ENCODE measurements around the gene PSME1.

Gene PSME1

GRCh38 chr14:24106672-24107271 lies 29.2 kb upstream of the PSME1 start:
- WGBS, 2 experiments (ENCODE audit: insufficient coverage in 2 of 2) = no CpG with 5 or more reads among the region's 4 CpGs
- no peaks in the 10 kb centered on the region for H3K4me1 ChIP-seq (ENCODE audit: control insufficient read depth, insufficient read depth, low read length, poor library complexity, severe bottlenecking)
- no peaks in the 10 kb centered on the region for H3K9me3 ChIP-seq (ENCODE audit: control insufficient read depth, low read length)

GRCh38 chr14:24108336-24108874 lies 27.6 kb upstream of the PSME1 start:
- H3K4me1 ChIP-seq (ENCODE audit: control insufficient read depth, insufficient read depth, low read length, poor library complexity, severe bottlenecking) = no peaks in the 10 kb centered on the region
- no peak overlapping the region for H3K27ac ChIP-seq (ENCODE audit: low read depth, low read length, severe bottlenecking)
- H3K4me3 ChIP-seq (ENCODE audit: extremely low read depth, insufficient read depth, low read length, poor library complexity, severe bottlenecking) = no peak overlapping the region
- WGBS, 2 experiments (ENCODE audit: insufficient coverage in 2 of 2) = 31 to 70% methylated on average over 2 to 4 of the region's 5 CpGs
- no peaks in the 10 kb centered on the region for H3K9me3 ChIP-seq (ENCODE audit: control insufficient read depth, low read length)
- peaks cover 15% of the 10 kb centered on the region for H3K36me3 ChIP-seq (ENCODE audit: control insufficient read depth, insufficient read depth, low read length)

More at GRCh38 chr14:24106672-24107271, 29.2 kb upstream of the PSME1 start:
- no peak overlapping the region for H3K4me3 ChIP-seq (ENCODE audit: extremely low read depth, insufficient read depth, low read length, poor library complexity, severe bottlenecking)
- no peak overlapping the region for H3K27ac ChIP-seq (ENCODE audit: low read depth, low read length, severe bottlenecking)
- H3K36me3 ChIP-seq (ENCODE audit: control insufficient read depth, insufficient read depth, low read length) = peaks cover 30% of the 10 kb centered on the region

GRCh38 chr14:24110060-24110459 lies 25.9 kb upstream of the PSME1 start:
- Histone ChIP-seq H3K36me3 (ENCODE audit: control insufficient read depth, insufficient read depth, low read length) (no peaks in the 10 kb centered on the region), H3K27ac (ENCODE audit: low read depth, low read length, severe bottlenecking) (no peak overlapping the region), H3K4me1 (ENCODE audit: control insufficient read depth, insufficient read depth, low read length, poor library complexity, severe bottlenecking) (no peaks in the 10 kb centered on the region), H3K4me3 (ENCODE audit: extremely low read depth, insufficient read depth, low read length, poor library complexity, severe bottlenecking) (no peak overlapping the region), H3K9me3 (ENCODE audit: control insufficient read depth, low read length) (no peaks in the 10 kb centered on the region)
- 89 to 93% methylated on average over 5 to 6 of the region's 9 CpGs for WGBS, 2 experiments (ENCODE audit: insufficient coverage in 2 of 2)

- H3K27ac ChIP-seq (ENCODE audit: low read depth, low read length, severe bottlenecking) = no peak overlapping the region
- H3K36me3 ChIP-seq (ENCODE audit: control insufficient read depth, insufficient read depth, low read length) = no peaks in the 10 kb centered on the region
- WGBS, 2 experiments (ENCODE audit: insufficient coverage in 2 of 2) = no CpG with 5 or more reads among the region's 1 CpG
Observed at GRCh38 chr14:24110523-24110922, 25.5 kb upstream of the PSME1 start.

GRCh38 chr14:24113379-24113800 lies 22.6 kb upstream of the PSME1 start:
- 12 to 13% methylated on average over 5 to 12 of the region's 15 CpGs for WGBS, 2 experiments (ENCODE audit: insufficient coverage in 2 of 2)
- Histone ChIP-seq H3K4me1 (ENCODE audit: control insufficient read depth, insufficient read depth, low read length, poor library complexity, severe bottlenecking) (peaks cover 5% of the 10 kb centered on the region), H3K27ac (ENCODE audit: low read depth, low read length, severe bottlenecking) (peak overlapping the region; percentile 97), H3K9me3 (ENCODE audit: control insufficient read depth, low read length) (no peaks in the 10 kb centered on the region), H3K36me3 (ENCODE audit: control insufficient read depth, insufficient read depth, low read length) (peaks cover 14% of the 10 kb centered on the region), H3K4me3 (ENCODE audit: extremely low read depth, insufficient read depth, low read length, poor library complexity, severe bottlenecking) (peak overlapping the region; percentile 80)

More at GRCh38 chr14:24110523-24110922, 25.5 kb upstream of the PSME1 start:
- no peaks in the 10 kb centered on the region for H3K4me1 ChIP-seq (ENCODE audit: control insufficient read depth, insufficient read depth, low read length, poor library complexity, severe bottlenecking)
- no peaks in the 10 kb centered on the region for H3K9me3 ChIP-seq (ENCODE audit: control insufficient read depth, low read length)
- H3K4me3 ChIP-seq (ENCODE audit: extremely low read depth, insufficient read depth, low read length, poor library complexity, severe bottlenecking) = no peak overlapping the region

GRCh38 chr14:24113801-24114531 lies 22.0 kb upstream of the PSME1 start:
- Histone ChIP-seq H3K4me1 (ENCODE audit: control insufficient read depth, insufficient read depth, low read length, poor library complexity, severe bottlenecking) (peaks cover 5% of the 10 kb centered on the region), H3K27ac (ENCODE audit: low read depth, low read length, severe bottlenecking) (peak overlapping the region; percentile 97)
- 0 to 1% methylated on average over 39 to 41 of the region's 42 CpGs for WGBS, 2 experiments (ENCODE audit: insufficient coverage in 2 of 2)

GRCh38 chr14:24114532-24115421 lies 21.2 kb upstream of the PSME1 start, which contains the start of the genes DCAF11 and NRL:
DCAF11 (plus strand) TSS chr14:24114777; CDS start chr14:24115595, 818 bp downstream.
NRL (minus strand) TSS chr14:24114949; CDS start chr14:24082848, 32,101 bp downstream.
- WGBS, 2 experiments (ENCODE audit: insufficient coverage in 2 of 2) = 0% methylated on average over 28 to 51 of the region's 65 CpGs
- Histone ChIP-seq H3K4me1 (ENCODE audit: control insufficient read depth, insufficient read depth, low read length, poor library complexity, severe bottlenecking) (peaks cover 5% of the 10 kb centered on the region), H3K4me3 (ENCODE audit: extremely low read depth, insufficient read depth, low read length, poor library complexity, severe bottlenecking) (peak within 1 kb of the TSS; percentile 80), H3K9me3 (ENCODE audit: control insufficient read depth, low read length) (no peaks in the 10 kb centered on the region), H3K36me3 (ENCODE audit: control insufficient read depth, insufficient read depth, low read length) (peaks cover 28% of the 10 kb centered on the region), H3K27ac (ENCODE audit: low read depth, low read length, severe bottlenecking) (peak within 1 kb of the TSS; percentile 97)

More at GRCh38 chr14:24113801-24114531, 22.0 kb upstream of the PSME1 start:
- H3K9me3 ChIP-seq (ENCODE audit: control insufficient read depth, low read length) = no peaks in the 10 kb centered on the region
- H3K4me3 ChIP-seq (ENCODE audit: extremely low read depth, insufficient read depth, low read length, poor library complexity, severe bottlenecking) = peak overlapping the region; percentile 80
- H3K36me3 ChIP-seq (ENCODE audit: control insufficient read depth, insufficient read depth, low read length) = peaks cover 19% of the 10 kb centered on the region

GRCh38 chr14:24115422-24116127 lies 20.4 kb upstream of the PSME1 start:
- 8 to 12% methylated on average over 13 to 14 of the region's 14 CpGs for WGBS, 2 experiments (ENCODE audit: insufficient coverage in 2 of 2)
- H3K36me3 ChIP-seq (ENCODE audit: control insufficient read depth, insufficient read depth, low read length) = peaks cover 30% of the 10 kb centered on the region
- peaks cover 5% of the 10 kb centered on the region for H3K4me1 ChIP-seq (ENCODE audit: control insufficient read depth, insufficient read depth, low read length, poor library complexity, severe bottlenecking)
- peak overlapping the region; percentile 80 for H3K4me3 ChIP-seq (ENCODE audit: extremely low read depth, insufficient read depth, low read length, poor library complexity, severe bottlenecking)
- peak overlapping the region; percentile 97 for H3K27ac ChIP-seq (ENCODE audit: low read depth, low read length, severe bottlenecking)
- no peaks in the 10 kb centered on the region for H3K9me3 ChIP-seq (ENCODE audit: control insufficient read depth, low read length)

GRCh38 chr14:24116128-24116814 lies 19.7 kb upstream of the PSME1 start:
- H3K4me3 ChIP-seq (ENCODE audit: extremely low read depth, insufficient read depth, low read length, poor library complexity, severe bottlenecking) = peak overlapping the region; percentile 80
- whole genome bisulfite sequencing, 2 experiments (ENCODE audit: insufficient coverage in 2 of 2) = 90 to 94% methylated on average over 3 of the region's 6 CpGs

More at GRCh38 chr14:24116128-24116814, 19.7 kb upstream of the PSME1 start:
- H3K27ac ChIP-seq (ENCODE audit: low read depth, low read length, severe bottlenecking) = no peak overlapping the region
- H3K9me3 ChIP-seq (ENCODE audit: control insufficient read depth, low read length) = no peaks in the 10 kb centered on the region
- H3K36me3 ChIP-seq (ENCODE audit: control insufficient read depth, insufficient read depth, low read length) = peaks cover 37% of the 10 kb centered on the region
- H3K4me1 ChIP-seq (ENCODE audit: control insufficient read depth, insufficient read depth, low read length, poor library complexity, severe bottlenecking) = peaks cover 5% of the 10 kb centered on the region
